Activated CD8-positive, alpha-beta T cell treated with anti-CD3 and anti-CD28 coated beads for 36 hours (primary cell): Measurements from ENCODE around the gene PPP1R7. TPM values are rescaled to one million over a fixed set of nuclear protein-coding genes. Genes with fewer than 3 reads are reported as not detected.

Experiments
- ATAC-seq: fragments of 200-7000 bp; cut with Tn5 transposase; one replicate; pipeline ENCODE4 v1.10.0; 2021; ENCODE audit warnings: mild to moderate bottlenecking, moderate library complexity
- CTCF ChIA-PET: fragments of 350-600 bp; sonication (Branson Sonifier 250); formaldehyde crosslinking; loops from one replicate; lab custom pipeline; 2021; ENCODE audit warnings: antibody characterized with exemption; lab: Charles Lee
- POLR2A ChIA-PET: fragments of 350-600 bp; sonication (Branson Sonifier 250); formaldehyde crosslinking; loops from one replicate; lab custom pipeline; 2021; ENCODE audit warnings: antibody characterized with exemption; lab: Charles Lee
- DNase-seq: peaks from one replicate; pipeline ENCODE4 v3.0.0-alpha.2; 2020
- H3K27ac Mint-ChIP-seq: one replicate; pipeline ENCODE4 v1.8.0; 2021; ENCODE audit warnings: mild to moderate bottlenecking, mixed read lengths
- H3K27me3 Mint-ChIP-seq: one replicate; pipeline ENCODE4 v1.8.0; 2021; ENCODE audit warnings: mixed read lengths
- H3K36me3 Mint-ChIP-seq: one replicate; pipeline ENCODE4 v1.8.0; 2021; ENCODE audit warnings: low read depth, mixed read lengths
- H3K4me1 Mint-ChIP-seq: one replicate; pipeline ENCODE4 v1.8.0; 2021; ENCODE audit warnings: low read depth, mixed read lengths
- H3K4me3 Mint-ChIP-seq: one replicate; pipeline ENCODE4 v1.8.0; 2021; ENCODE audit warnings: mild to moderate bottlenecking, moderate library complexity, mixed read lengths
- H3K9me3 Mint-ChIP-seq: one replicate; pipeline ENCODE4 v1.8.0; 2021; ENCODE audit warnings: mixed read lengths
- intact Hi-C: fragments of 100-400 bp; cut with micrococcal nuclease; formaldehyde crosslinking; loops from one replicate; pipeline ENCODE4 v1.10.0; 2022
- total RNA-seq, 2 experiments: library from RNA; stranded (reverse); gene quantifications; one replicate each; pipeline ENCODE4 v1.2.3, GENCODE V29; 2021
- TF ChIP-seq, protein P1 (sequence below): fragments of 200-600 bp; IDR thresholded peaks from one replicate; pipeline ENCODE4 v1.8.0; 2022; ENCODE audit warnings: antibody characterized with exemption, mild to moderate bottlenecking

Gene PPP1R7
- total RNA-seq, 2 experiments from 2014 or later, result 82.9 to 88.7 TPM

DNA sequence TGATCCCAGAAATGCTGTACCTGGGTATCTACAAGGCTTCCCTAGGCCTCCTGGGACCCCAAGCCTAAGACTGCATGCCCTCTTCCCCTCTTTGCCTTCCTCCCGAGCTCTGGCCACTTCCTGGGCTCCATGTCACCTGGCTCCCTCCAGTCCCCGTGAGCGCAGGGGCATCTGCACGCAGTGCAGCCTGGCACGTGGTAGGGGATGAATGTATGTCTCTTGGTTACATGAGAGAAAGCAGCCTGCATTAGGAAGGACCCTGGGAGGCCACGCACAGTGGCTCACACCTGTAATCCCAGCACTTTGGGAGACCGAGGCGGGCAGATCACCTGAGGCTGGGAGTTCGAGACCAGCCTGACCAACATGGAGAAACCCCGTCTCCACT, 16.8 kb upstream of the PPP1R7 start:
- intact Hi-C loops, result no loop called here
- TF ChIP-seq, protein P1, sequence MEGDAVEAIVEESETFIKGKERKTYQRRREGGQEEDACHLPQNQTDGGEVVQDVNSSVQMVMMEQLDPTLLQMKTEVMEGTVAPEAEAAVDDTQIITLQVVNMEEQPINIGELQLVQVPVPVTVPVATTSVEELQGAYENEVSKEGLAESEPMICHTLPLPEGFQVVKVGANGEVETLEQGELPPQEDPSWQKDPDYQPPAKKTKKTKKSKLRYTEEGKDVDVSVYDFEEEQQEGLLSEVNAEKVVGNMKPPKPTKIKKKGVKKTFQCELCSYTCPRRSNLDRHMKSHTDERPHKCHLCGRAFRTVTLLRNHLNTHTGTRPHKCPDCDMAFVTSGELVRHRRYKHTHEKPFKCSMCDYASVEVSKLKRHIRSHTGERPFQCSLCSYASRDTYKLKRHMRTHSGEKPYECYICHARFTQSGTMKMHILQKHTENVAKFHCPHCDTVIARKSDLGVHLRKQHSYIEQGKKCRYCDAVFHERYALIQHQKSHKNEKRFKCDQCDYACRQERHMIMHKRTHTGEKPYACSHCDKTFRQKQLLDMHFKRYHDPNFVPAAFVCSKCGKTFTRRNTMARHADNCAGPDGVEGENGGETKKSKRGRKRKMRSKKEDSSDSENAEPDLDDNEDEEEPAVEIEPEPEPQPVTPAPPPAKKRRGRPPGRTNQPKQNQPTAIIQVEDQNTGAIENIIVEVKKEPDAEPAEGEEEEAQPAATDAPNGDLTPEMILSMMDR, result no peak
- ATAC-seq (no peak), DNase-seq (no peak)
- CTCF ChIA-PET, result interaction anchor here (0.9 kb wide), 1 partner anchor 16 kb away, joined by 3 read pairs; the partner anchor contains the start of gene PASK
- H3K27me3 Mint-ChIP-seq, result no peaks in the 10 kb centered on the region
- POLR2A ChIA-PET, result interaction anchor here (0.7 kb wide), 1 partner anchor 11 kb away, joined by 3 read pairs; no protein-coding TSS in a partner anchor
- H3K36me3 Mint-ChIP-seq, result peaks cover 30% of the 10 kb centered on the region
- H3K27ac Mint-ChIP-seq, result no peak overlapping the region
- H3K4me3 Mint-ChIP-seq, result no peak overlapping the region
- peaks cover 5% of the 10 kb centered on the region for H3K4me1 Mint-ChIP-seq
- no peaks in the 10 kb centered on the region for H3K9me3 Mint-ChIP-seq

DNA sequence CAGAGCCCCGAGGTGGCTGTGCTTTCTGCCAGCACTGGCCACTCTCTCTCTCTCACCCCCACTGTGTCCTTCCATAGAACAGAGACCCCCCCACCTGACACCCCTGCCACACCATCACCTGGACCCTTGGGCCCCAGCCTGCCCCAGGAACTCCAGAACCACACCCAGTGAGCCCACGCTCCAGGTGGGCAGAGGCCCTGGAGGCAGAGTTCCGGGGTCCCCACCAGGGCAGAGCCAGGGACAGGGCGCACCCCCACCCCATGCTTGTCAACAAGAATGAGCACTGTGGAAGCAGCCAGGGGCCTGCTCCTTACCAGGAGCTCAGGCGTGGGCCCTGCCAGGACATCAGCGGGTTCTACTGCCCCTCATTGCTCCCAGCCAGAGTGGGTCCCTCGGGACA, 15.6 kb upstream of the PPP1R7 start:
- ChIA-PET CTCF (no interaction called here), POLR2A (interaction anchor here (0.8 kb wide), 1 partner anchor 10 kb away, joined by 3 read pairs; no protein-coding TSS in a partner anchor)
- intact Hi-C loops, result no loop called here
- DNase-seq (no peak), ATAC-seq (no peak)
- Mint-ChIP-seq H3K36me3 (peaks cover 24% of the 10 kb centered on the region), H3K27me3 (no peaks in the 10 kb centered on the region), H3K27ac (no peak overlapping the region), H3K4me1 (no peaks in the 10 kb centered on the region), H3K4me3 (no peak overlapping the region), H3K9me3 (no peaks in the 10 kb centered on the region)
- TF ChIP-seq, protein P1, result no peak

DNA sequence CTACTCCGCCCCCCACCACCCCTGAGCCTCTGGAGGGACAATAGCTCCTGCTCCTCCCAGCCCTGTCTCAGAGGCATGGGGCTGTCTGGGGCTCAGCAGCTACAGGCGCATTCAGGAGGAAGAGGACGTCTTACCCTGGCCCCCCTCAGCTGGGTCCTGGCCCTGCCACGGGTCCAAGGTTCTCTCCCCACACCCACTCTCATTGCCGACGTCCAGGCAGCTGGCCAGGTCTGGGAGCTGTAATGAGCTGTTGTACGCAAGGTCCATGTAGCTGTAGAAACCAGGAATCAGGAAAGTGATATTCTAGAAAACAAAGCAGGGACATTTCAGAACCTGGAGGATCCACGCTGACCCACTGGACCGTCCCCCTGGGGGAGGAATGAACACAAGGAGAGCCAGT, 14.5 kb upstream of the PPP1R7 start:
- DNase-seq, result no peak
- ATAC-seq, result no peak
- Mint-ChIP-seq H3K27me3 (no peaks in the 10 kb centered on the region), H3K27ac (no peak overlapping the region), H3K36me3 (peaks cover 20% of the 10 kb centered on the region), H3K4me1 (no peaks in the 10 kb centered on the region), H3K9me3 (no peaks in the 10 kb centered on the region), H3K4me3 (no peak overlapping the region)
- intact Hi-C loops, result no loop called here
- POLR2A ChIA-PET, result interaction anchor here (1.4 kb wide), 1 partner anchor 33 kb away, joined by 4 read pairs; the partner anchor contains the start of gene MTERF4
- TF ChIP-seq, protein P1, result no peak
- CTCF ChIA-PET, result no interaction called here

DNA sequence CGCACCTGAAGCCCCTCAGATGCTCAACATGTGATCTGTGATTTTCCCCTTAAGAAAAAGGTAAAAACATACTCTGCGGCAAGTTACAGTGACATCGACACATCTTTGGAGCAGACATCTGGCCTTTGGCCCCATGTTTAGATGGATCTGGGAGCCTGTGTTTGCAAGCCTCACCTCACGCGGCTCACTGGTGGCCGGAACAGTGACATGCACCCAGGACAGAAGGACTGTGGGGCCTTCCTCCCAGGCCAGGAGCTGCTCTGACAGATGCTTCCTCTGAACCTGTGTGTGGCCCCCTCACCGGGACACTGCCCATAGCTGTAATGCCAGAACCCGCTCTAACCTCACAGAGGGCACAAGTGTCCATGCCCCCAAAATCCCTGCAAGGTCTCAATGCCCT, 14.1 kb upstream of the PPP1R7 start:
- CTCF ChIA-PET, result interaction anchor here (1.1 kb wide), 1 partner anchor 12 kb away, joined by 3 read pairs; no protein-coding TSS in a partner anchor
- intact Hi-C loops, result no loop called here
- Mint-ChIP-seq H3K27me3 (no peaks in the 10 kb centered on the region), H3K27ac (no peak overlapping the region), H3K4me3 (no peak overlapping the region), H3K4me1 (no peaks in the 10 kb centered on the region), H3K36me3 (peaks cover 20% of the 10 kb centered on the region), H3K9me3 (no peaks in the 10 kb centered on the region)
- ATAC-seq (no peak), DNase-seq (no peak)
- POLR2A ChIA-PET, result interaction anchor here (1.4 to 2.3 kb wide), 3 partner anchors 10 to 34 kb away, joined by 4 to 8 read pairs (median 7); partner anchors contain the start of genes MTERF4, PASK and PPP1R7
- TF ChIP-seq, protein P1, result no peak

DNA sequence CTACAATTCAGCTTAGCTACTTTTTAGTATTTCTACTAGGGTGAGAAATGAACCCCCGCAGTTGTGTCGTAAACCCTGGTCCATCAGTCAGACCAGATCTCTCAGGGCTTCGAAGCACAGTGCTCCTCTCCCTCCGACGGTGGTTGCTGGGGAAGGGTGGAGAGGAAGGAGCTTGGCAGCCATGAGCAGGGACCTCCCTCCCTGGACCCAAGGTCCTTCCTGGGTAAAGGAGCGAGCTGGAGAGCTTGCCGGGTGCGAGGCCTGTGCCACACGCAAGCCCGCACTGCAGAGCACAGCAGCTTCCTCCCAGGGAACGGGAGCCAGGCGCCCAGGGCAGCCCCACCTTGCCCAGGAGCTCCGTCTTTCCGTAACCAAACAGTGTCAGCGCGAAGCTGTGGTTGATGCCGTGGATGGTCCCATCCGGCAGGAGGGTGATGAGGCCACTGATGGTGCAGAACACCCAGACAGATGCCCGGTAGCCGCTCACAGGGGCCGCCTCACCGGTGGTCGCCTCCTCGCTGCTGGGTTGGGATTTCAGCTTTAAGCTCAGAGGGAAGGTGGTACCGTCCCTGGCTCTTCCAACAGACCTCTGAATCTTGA, 13.5 kb upstream of the PPP1R7 start:
- ChIA-PET POLR2A (interaction anchor here (1.4 to 2.3 kb wide), 3 partner anchors 10 to 34 kb away, joined by 4 to 8 read pairs (median 7); partner anchors contain the start of genes MTERF4, PASK and PPP1R7), CTCF (interaction anchor here (1.1 to 1.3 kb wide), 2 partner anchors 13 to 153 kb away, joined by 3 read pairs; no protein-coding TSS in a partner anchor)
- H3K36me3 Mint-ChIP-seq, result peaks cover 20% of the 10 kb centered on the region
- no peak for DNase-seq
- no peaks in the 10 kb centered on the region for H3K4me1 Mint-ChIP-seq
- TF ChIP-seq, protein P1, result no peak
- H3K9me3 Mint-ChIP-seq, result no peaks in the 10 kb centered on the region
- no peak overlapping the region for H3K4me3 Mint-ChIP-seq
- ATAC-seq, result no peak
- H3K27me3 Mint-ChIP-seq, result no peaks in the 10 kb centered on the region
- intact Hi-C loops, result no loop called here
- no peak overlapping the region for H3K27ac Mint-ChIP-seq
